HG03039 (cell line): Measurements from ENCODE around the gene SHISA5.

Experiments used
- ATAC-seq: cut with Tn5 transposase; IDR thresholded peaks from one replicate; pipeline ENCODE4 v1.9.1; 2021; ENCODE audit warnings: mild to moderate bottlenecking, moderate library complexity; ENCODE audit not compliant: unreplicated experiment

SHISA5 gene

DNA sequence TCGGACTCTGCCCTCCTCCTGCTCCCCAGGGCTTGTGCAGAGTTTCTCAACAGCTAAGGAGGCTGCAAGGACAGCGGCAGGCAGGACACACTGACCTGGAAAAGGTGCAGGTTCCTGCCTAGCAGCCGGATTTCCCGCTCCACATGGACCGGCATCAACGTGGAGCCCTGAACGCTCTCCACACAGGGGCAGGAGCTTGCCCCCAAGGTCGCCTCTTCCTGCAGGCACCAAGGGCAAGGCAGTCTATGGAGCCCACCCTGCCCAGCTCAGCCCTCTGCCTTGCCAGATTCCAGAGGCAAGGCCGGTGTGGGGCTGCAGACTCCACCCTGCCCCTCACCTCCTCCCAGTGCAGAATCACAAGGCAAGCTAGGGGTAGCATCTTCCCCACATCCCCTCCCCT is 84.8 kb downstream of the SHISA5 start:
- ATAC-seq = no peak

DNA sequence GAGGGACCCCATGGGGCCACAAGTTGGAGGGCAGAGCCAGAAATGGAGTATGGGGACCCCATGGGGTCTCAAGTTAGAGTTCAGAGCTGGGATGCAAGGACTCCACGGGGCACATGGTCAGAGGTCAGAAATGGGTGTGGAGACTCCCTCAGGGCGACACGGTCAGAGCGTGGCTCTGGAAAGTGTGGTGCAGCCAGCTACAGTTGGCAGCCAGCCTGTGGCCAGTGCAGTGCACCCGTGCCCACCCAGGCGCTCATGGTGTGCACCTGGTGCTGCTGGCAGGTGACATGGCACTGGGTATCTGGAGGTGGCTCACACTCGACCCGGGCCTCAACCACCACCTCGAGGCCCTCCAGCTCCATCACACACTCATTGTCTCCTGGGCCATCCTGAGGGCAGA is 85.3 kb downstream of the SHISA5 start:
- ATAC-seq = no peak

DNA sequence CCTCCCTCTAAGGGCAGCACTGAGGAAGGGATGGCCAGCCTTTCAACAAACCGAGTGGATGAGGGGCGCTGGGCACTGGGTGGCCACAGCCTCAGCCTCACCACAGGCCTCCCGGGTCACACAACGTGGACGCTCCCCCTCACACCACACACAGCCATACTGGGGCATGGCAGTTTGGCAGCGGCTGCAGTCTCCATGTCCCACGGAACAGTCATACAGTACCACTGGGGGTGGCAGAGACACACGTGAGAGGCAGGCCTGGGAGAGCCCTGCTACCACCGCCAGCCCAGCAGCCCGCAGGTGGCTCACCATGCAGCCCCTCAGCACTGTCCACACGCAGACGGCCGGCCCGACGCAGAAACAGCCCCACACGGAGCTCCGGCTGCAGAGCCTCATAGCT is 85.8 kb downstream of the SHISA5 start:
- ATAC-seq = no peak
